ENCODE results near the gene DEGS2.

DNA sequence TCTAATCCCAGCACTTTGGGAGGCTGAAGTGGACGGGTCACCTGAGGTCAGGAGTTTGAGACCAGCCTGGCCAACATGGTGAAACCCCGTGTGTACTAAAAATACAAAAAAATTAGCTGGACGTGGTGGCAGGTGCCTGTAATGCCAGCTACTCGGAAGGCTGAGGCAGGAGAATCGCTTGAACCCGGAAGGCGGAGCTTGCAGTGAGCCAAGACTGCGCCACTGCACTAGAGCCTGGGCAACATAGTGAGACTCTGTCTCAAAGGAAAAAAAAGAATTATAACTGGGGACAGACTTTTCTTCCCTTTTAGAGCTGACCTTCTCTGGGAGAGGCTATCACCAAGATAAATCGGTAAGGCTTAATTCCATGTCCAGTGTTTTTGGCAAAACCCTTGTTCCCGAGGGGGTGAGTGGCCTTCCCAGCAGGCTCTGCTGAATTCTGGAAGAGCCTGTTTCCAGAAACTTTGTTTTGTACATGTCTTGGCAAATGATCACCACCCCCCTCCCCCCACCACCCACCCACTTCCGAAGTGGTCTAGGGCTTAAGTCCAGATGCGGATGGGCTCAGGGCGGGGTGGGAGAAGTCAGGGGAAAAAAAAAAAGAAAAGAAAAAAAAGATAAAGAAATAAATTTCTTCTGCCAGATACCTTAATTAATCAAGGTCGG, 32.3 kb upstream of the DEGS2 start:
- TF ChIP-seq, protein P1, sequence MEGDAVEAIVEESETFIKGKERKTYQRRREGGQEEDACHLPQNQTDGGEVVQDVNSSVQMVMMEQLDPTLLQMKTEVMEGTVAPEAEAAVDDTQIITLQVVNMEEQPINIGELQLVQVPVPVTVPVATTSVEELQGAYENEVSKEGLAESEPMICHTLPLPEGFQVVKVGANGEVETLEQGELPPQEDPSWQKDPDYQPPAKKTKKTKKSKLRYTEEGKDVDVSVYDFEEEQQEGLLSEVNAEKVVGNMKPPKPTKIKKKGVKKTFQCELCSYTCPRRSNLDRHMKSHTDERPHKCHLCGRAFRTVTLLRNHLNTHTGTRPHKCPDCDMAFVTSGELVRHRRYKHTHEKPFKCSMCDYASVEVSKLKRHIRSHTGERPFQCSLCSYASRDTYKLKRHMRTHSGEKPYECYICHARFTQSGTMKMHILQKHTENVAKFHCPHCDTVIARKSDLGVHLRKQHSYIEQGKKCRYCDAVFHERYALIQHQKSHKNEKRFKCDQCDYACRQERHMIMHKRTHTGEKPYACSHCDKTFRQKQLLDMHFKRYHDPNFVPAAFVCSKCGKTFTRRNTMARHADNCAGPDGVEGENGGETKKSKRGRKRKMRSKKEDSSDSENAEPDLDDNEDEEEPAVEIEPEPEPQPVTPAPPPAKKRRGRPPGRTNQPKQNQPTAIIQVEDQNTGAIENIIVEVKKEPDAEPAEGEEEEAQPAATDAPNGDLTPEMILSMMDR (IDR thresholded peaks at IDR 0.05): no peak
- TF ChIP-seq POLR2A (IDR thresholded peaks at IDR 0.05): no peak
- no peak for TF ChIP-seq EP300 (IDR thresholded peaks at IDR 0.05)

Data from gastroesophageal sphincter (tissue), 3 donors.